Duodenal mucosa (tissue), 2 donors: ENCODE measurements around the gene HYDIN.
"Not testable (repeated sequence)": the region's sequence is repeated elsewhere in the genome, so short reads cannot be mapped to it uniquely, and the experiment has no call there.

Source experiments
- H3K27ac ChIP-seq: one replicate; pipeline ENCODE4 v1.7.0; 2013; ENCODE audit warnings: low read depth, low read length
- H3K27me3 ChIP-seq, 2 donors: one replicate each; pipeline ENCODE4 v1.7.0; 2013; ENCODE audit warnings: low read length in 2 of 2, control low read depth in 1 of 2; ENCODE audit not compliant: insufficient read depth in 2 of 2, control insufficient read depth in 1 of 2
- H3K36me3 ChIP-seq, 2 donors: one replicate each; pipeline ENCODE4 v1.7.0; 2013; ENCODE audit warnings: low read length in 2 of 2, control low read depth in 1 of 2; ENCODE audit not compliant: insufficient read depth in 2 of 2, control insufficient read depth in 1 of 2
- H3K4me1 ChIP-seq, 2 donors: one replicate each; pipeline ENCODE4 v1.7.0; 2013; ENCODE audit warnings: low read length in 2 of 2, control low read depth in 1 of 2; ENCODE audit not compliant: insufficient read depth in 2 of 2, control insufficient read depth in 1 of 2
- H3K4me3 ChIP-seq, 2 donors: one replicate each; pipeline ENCODE4 v1.7.0; 2013; ENCODE audit warnings: low read length in 2 of 2, low read depth in 1 of 2
- H3K9ac ChIP-seq, 2 donors: one replicate each; pipeline ENCODE4 v1.7.0; 2013; ENCODE audit warnings: low read length in 2 of 2, low read depth in 1 of 2
- H3K9me3 ChIP-seq, 2 donors: one replicate each; pipeline ENCODE4 v1.7.0; 2013; ENCODE audit warnings: low read length in 2 of 2, control low read depth in 1 of 2; ENCODE audit not compliant: control insufficient read depth in 1 of 2

The HYDIN gene

DNA sequence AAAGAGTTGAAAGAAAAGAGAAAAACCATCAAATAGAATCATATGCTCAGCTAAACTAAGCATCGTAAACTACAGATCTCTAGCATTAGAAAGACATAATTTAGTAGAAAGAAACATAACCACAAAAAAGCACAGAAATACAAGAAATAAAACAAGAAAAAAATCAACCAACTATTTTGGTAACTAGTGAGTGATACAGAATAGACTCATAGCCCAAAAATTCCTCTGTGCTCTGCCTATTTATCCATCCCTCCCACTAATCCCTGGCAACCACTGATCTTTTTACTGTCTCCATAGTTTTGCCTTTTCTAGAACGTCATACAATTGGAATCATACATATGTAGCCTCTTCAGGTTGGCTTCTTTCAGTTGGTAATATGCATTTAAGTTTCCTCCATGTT, 180.2 kb downstream of the HYDIN start:
- H3K9ac ChIP-seq, H3K4me3 ChIP-seq, H3K9me3 ChIP-seq, H3K27ac ChIP-seq, H3K36me3 ChIP-seq, H3K4me1 ChIP-seq, H3K27me3 ChIP-seq: not testable (repeated sequence)

DNA sequence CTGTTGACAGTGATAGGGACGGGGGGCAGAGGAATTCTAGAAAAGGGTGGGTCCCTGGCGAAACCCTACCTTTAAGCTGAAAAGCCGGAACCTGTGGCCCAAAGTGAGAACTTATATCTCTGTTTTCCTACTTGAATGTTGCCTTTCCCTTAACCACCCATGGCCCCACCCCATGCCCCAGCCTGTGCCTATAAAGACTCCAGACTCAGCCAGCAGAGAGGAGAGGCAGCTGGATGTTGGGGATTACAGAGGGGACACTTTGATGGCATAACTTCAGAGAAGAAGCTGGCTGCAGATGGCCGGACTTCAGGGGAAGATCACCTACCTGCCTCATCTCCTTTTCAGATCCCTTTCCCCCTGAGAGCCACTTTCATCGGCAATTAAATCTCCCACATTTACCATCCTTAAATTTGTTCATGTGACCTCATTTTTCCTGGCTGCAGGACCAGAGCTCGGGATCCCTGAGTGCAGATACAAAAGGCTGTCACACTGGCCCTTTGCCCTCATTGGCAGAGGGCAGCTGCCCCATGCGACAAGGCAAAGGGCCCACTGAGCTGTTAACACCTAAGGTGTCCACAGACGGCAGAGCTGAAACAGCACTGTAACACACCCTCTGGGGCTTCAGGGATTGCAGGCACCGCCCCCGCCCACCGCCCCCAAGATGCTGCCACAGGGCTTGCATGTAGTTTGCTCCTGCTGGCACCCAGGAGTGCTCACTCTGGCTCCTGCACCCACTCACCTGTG, 191.0 kb downstream of the HYDIN start:
- not testable (repeated sequence) for H3K27ac ChIP-seq, H3K27me3 ChIP-seq, H3K9me3 ChIP-seq, H3K36me3 ChIP-seq, H3K4me1 ChIP-seq, H3K4me3 ChIP-seq, H3K9ac ChIP-seq

DNA sequence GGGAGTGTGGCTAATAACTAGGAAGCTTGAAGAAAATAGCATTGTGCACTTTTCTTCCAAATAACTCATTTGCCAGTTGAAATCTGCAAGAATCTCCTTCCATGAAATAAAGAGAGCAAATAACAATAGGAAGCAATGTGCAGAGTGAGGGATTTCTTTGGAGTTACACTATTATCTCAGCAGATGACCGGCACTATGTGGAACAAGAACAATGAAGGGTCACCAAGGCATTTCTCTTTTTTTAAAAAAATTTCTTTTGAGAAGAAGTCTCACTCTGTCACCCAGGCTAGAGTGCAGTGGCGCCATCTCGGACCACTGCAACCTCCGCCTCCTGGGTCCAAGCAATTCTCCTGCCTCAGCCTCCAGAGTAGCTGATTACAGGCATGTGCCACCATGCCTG, 192.1 kb downstream of the HYDIN start:
- not testable (repeated sequence) for H3K27me3 ChIP-seq, H3K4me1 ChIP-seq, H3K9me3 ChIP-seq, H3K36me3 ChIP-seq, H3K4me3 ChIP-seq, H3K27ac ChIP-seq, H3K9ac ChIP-seq

DNA sequence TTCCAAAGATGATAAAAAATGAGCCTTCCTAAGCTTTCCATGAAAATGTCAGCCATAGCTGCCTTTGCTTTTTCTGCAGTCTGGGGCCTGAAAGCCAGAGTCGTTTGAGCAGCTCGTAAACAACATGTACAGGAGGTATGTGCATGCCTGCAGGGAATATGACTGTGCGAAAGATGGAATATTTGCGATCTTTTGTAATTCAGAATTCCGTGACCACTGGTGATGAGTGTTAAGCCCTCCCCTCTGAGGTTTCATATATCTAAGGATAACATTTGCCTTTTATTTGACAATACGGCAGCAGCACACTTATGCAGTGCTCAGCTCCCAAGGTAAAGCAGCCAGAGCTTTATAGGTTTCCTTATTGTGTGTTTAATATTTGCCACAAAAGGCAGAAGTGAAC, 192.5 kb downstream of the HYDIN start:
- H3K4me3 ChIP-seq, H3K9me3 ChIP-seq, H3K9ac ChIP-seq, H3K27ac ChIP-seq, H3K27me3 ChIP-seq, H3K36me3 ChIP-seq, H3K4me1 ChIP-seq: not testable (repeated sequence)

DNA sequence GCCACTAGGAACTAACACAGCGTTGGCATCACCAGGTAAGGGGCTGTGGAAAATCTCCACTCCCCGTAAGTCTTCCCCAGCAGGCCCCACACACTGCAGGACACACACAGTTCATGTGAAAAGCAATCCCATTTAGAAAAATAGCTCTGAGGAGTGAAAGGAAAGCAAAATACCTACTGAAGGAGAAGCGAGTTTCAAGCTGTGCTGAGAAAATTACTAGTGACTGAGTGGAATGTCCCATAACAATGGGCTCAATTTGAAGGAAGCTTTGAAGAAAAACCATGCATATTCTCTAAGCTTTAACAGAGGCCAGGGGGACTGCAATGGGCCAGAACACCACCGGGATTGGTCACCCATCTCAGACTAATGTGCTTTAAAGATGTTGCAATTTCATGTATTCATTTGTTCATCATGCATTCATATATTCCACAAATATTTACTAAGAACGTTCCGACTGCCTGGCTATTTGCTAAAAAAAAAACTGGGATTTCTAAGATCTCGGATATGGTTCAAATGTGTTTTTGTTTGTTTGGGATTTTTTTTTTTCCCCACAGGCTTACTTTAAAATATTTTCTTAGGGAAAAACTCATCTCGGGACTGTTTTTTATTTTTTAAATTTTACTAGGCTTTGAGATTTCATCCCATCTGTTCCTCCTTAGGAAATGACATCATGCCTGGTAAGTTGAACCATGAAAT, 202.3 kb downstream of the HYDIN start:
- H3K36me3 ChIP-seq, H3K27me3 ChIP-seq, H3K9ac ChIP-seq, H3K4me3 ChIP-seq, H3K4me1 ChIP-seq, H3K27ac ChIP-seq, H3K9me3 ChIP-seq: not testable (repeated sequence)

DNA sequence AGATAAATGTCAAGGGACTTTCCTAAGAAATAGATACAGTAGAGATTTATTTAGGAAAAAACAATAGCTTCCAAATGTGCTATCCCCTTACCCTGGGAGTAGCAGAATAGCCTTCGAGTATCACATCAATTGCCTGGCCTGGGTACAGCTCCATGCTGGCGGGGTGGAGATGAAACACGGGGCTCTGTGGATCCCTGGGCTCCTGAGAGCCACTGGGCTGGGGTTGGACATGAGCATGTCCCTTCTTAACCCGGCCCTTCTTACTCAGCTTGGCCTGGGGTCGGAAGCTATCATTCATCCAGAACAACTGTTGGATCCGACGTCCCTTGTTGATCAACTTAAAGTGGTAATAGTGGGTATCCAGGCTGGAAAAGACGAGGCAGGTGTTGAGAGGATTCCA, 203.0 kb downstream of the HYDIN start:
- H3K27ac ChIP-seq, H3K9ac ChIP-seq, H3K4me1 ChIP-seq, H3K36me3 ChIP-seq, H3K4me3 ChIP-seq, H3K9me3 ChIP-seq, H3K27me3 ChIP-seq: not testable (repeated sequence)

DNA sequence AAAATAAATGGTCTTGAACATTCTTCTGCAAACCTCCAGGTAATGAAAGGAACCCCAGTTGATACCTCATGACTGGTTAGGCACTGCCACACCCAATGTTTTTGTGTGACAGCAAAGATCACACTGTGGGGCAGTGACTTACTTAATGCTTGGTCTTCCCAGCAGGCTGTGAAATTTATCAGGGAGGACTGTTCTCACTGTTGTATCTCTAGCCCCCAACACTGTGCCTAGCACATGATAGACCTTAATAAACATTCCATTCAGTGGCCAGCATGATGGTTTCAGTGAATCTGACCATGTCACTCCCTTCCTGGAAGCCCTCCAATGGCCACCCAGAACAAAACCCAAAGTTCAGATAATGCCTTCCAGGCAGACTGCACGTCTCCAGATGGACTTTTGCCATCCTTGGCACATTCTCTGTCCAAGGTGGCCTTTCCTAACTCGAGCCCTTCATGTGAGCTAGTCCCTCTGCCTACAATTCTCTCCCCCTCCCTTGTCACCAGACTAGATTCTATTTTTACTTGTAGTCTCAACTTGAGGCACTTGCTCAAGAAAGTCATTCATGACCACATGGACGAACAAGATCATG, 206.6 kb downstream of the HYDIN start:
- not testable (repeated sequence) for H3K4me1 ChIP-seq, H3K36me3 ChIP-seq, H3K27ac ChIP-seq, H3K27me3 ChIP-seq, H3K9ac ChIP-seq, H3K9me3 ChIP-seq, H3K4me3 ChIP-seq

DNA sequence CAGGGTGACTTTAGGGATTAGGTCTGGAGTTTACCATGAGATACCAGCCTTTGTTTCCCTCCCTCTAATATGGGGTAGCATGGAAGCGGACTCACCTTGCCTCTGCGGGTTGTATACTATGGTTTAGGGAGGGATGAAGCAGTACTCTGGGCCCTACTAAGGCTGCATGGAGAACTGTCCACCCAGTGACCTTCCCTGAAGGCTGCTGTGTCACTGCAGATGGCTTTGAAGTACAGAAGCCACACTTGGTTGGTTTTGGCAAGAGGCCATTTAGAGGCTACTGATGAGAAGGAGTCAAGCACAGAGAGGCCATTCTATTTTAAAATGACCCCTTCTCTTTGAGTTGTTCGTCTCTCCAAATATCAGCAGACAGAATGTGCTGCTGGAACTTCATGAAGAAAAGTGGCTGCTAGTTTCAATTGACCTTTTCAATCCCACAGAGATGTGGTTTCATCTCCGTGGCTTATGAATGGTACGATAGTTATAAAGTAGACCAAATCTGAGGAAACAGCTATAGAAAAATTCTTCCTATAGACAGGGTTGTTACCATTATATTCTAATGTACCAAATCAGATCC, 208.5 kb downstream of the HYDIN start:
- not testable (repeated sequence) for H3K27me3 ChIP-seq, H3K36me3 ChIP-seq, H3K9ac ChIP-seq, H3K9me3 ChIP-seq, H3K27ac ChIP-seq, H3K4me1 ChIP-seq, H3K4me3 ChIP-seq

DNA sequence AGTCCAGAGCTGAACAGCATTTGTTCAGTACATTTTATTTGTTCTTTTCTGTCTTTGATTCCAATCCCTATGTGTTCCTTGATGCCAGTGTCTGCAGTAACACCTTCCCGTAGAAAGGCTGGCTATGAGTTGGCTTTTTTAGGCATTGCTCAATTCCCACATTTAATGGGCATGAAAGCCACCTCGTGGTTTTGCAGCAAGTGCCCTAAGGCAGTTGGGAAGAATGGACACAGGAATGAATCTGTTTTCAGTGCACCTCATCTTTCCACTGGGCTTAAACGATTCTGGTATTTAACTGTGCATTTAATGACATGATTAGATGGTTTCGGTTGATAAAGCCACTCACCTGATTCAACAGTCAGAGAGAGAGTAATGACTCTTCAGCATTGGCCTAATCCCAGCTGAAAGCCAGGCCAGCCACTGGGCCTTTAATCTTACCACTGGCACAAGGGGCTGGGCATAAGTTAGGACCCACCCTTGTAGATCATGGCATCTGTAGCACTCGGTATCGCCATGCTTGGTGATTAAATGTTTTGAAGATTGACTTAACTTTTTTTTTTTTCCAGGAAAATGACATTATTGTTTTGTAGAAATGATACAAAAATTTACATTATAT, 211.3 kb downstream of the HYDIN start:
- not testable (repeated sequence) for H3K27me3 ChIP-seq, H3K4me3 ChIP-seq, H3K9me3 ChIP-seq, H3K36me3 ChIP-seq, H3K4me1 ChIP-seq, H3K9ac ChIP-seq, H3K27ac ChIP-seq

DNA sequence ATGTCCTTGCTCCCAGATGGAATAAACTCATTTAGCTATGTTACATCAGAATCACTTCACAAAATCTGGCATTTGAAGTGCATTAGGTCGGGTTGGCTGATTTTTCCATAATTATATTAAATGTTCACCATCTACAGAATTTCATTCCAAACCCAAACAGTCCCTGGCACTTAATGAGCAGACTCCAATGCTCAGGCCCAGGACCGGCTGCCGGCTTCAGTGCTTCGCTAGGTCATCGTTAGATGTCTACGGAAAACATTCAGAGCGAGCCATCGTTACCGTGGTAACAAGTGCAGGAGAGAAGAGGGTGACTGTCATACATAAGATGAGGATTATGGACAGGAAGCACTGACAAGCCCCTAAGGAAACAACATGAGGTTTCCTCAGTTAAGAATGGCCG, 215.1 kb downstream of the HYDIN start:
- not testable (repeated sequence) for H3K4me3 ChIP-seq, H3K27ac ChIP-seq, H3K36me3 ChIP-seq, H3K27me3 ChIP-seq, H3K9me3 ChIP-seq, H3K4me1 ChIP-seq, H3K9ac ChIP-seq
